ENCODE measurements around the gene PCDH9.

The PCDH9 gene

DNA sequence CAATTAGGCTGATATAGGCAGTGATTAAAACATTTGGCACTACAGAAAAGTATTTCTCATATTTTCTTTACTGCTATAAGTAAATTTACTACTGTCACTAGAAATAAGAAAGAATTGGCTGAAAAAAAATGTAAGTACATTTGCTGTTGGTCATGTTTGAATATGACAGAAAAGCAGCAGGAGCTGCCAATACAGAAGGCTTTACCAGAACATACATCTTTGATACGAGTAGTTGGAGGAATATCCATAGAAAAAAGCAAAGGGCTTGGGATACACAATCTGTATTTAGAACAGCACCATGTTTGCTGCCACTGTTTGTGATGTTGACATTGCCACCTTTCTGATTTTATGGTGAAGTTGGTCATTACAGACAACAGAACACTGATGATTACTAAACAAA is 21.6 kb downstream of the PCDH9 start:
- H3K4me2 ChIP-seq (ENCODE audit: low read length), result no peak overlapping the region
- no peaks in the 10 kb centered on the region for H3F3A ChIP-seq (ENCODE audit: insufficient read depth, low read length)
- no peaks in the 10 kb centered on the region for H3K27me3 ChIP-seq (ENCODE audit: insufficient read depth, low read length)
- no peak overlapping the region for H3K4me3 ChIP-seq (ENCODE audit: low read depth, low read length, poor library complexity, severe bottlenecking)
- no peak overlapping the region for H3K9ac ChIP-seq (ENCODE audit: low read length)
- no peaks in the 10 kb centered on the region for H3K36me3 ChIP-seq (ENCODE audit: insufficient read depth, low read length)
- no peak for TF ChIP-seq EZH2 (IDR thresholded peaks at IDR 0.05; ENCODE audit: borderline replicate concordance, low read length)
- no peaks in the 10 kb centered on the region for H3K79me2 ChIP-seq (ENCODE audit: insufficient read depth, low read length)
- no peak overlapping the region for H3K27ac ChIP-seq (ENCODE audit: low read depth, low read length, poor library complexity, severe bottlenecking)
- no peaks in the 10 kb centered on the region for H4K20me1 ChIP-seq (ENCODE audit: insufficient read depth, low read length)
- no peak overlapping the region for H2AFZ ChIP-seq (ENCODE audit: low read length)
- H3K9me2 ChIP-seq (ENCODE audit: low read depth, low read length), result no peaks in the 10 kb centered on the region
- H3K4me1 ChIP-seq (ENCODE audit: insufficient read depth, low read length, severe bottlenecking), result peaks cover 12% of the 10 kb centered on the region
- peaks cover 3% of the 10 kb centered on the region; the same call in 1 of the 2 replicates for H3K9me3 ChIP-seq (ENCODE audit: low read length)

DNA sequence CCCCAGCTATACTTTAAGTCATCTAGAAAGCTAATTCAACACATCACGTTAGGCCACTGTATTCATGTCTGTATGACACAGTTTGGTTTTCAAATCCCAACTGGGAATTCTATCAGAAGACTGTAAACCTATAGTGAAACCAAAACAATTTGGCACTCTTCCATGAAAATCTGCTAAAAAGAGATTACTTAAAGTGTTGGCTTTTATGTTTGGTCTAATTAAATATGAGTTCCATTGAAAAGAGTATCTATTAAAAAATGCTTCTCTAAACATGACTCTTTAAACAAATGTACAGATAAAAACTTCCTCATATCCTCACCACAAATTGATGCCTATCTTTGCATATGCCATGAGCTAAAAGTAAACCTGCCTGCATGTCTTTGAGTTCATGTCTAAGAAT is 25.4 kb downstream of the PCDH9 start:
- Histone ChIP-seq H3K79me2 (ENCODE audit: insufficient read depth, low read length) (no peaks in the 10 kb centered on the region), H2AFZ (ENCODE audit: low read length) (peak overlapping the region; percentile 24), H3F3A (ENCODE audit: insufficient read depth, low read length) (no peaks in the 10 kb centered on the region), H3K36me3 (ENCODE audit: insufficient read depth, low read length) (no peaks in the 10 kb centered on the region), H4K20me1 (ENCODE audit: insufficient read depth, low read length) (no peaks in the 10 kb centered on the region), H3K9me2 (ENCODE audit: low read depth, low read length) (no peaks in the 10 kb centered on the region), H3K9me3 (ENCODE audit: low read length) (no peaks in the 10 kb centered on the region), H3K4me2 (ENCODE audit: low read length) (no peak overlapping the region), H3K9ac (ENCODE audit: low read length) (no peak overlapping the region), H3K4me1 (ENCODE audit: insufficient read depth, low read length, severe bottlenecking) (peaks cover 27% of the 10 kb centered on the region), H3K27me3 (ENCODE audit: insufficient read depth, low read length) (no peaks in the 10 kb centered on the region), H3K27ac (ENCODE audit: low read depth, low read length, poor library complexity, severe bottlenecking) (no peak overlapping the region), H3K4me3 (ENCODE audit: low read depth, low read length, poor library complexity, severe bottlenecking) (no peak overlapping the region)
- TF ChIP-seq, protein P1, sequence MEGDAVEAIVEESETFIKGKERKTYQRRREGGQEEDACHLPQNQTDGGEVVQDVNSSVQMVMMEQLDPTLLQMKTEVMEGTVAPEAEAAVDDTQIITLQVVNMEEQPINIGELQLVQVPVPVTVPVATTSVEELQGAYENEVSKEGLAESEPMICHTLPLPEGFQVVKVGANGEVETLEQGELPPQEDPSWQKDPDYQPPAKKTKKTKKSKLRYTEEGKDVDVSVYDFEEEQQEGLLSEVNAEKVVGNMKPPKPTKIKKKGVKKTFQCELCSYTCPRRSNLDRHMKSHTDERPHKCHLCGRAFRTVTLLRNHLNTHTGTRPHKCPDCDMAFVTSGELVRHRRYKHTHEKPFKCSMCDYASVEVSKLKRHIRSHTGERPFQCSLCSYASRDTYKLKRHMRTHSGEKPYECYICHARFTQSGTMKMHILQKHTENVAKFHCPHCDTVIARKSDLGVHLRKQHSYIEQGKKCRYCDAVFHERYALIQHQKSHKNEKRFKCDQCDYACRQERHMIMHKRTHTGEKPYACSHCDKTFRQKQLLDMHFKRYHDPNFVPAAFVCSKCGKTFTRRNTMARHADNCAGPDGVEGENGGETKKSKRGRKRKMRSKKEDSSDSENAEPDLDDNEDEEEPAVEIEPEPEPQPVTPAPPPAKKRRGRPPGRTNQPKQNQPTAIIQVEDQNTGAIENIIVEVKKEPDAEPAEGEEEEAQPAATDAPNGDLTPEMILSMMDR (IDR thresholded peaks at IDR 0.05; ENCODE audit: low read length), result no peak
- TF ChIP-seq EZH2 (IDR thresholded peaks at IDR 0.05; ENCODE audit: borderline replicate concordance, low read length), result no peak

DNA sequence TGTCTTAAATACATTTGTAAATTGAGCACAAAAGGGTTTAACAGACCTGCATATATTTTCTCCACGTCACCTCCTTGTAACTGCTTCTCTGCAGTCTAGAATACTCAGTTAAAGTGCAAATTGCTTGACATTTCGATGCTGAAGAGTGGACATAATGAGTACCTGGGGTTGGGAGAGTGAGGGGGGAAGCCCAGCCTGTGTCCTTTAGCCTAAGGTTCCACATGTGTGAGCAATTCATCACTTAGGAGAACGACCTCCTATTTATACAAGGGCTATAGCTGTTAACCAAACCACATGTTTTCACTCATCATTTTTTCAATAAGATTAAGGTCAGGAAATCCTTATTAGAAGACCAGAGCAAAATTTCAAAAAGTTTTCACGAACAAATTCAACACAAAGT is 29.5 kb downstream of the PCDH9 start:
- Histone ChIP-seq H3K79me2 (ENCODE audit: insufficient read depth, low read length) (no peaks in the 10 kb centered on the region), H4K20me1 (ENCODE audit: insufficient read depth, low read length) (no peaks in the 10 kb centered on the region), H3K4me2 (ENCODE audit: low read length) (no peak overlapping the region), H3K9me3 (ENCODE audit: low read length) (no peaks in the 10 kb centered on the region), H2AFZ (ENCODE audit: low read length) (peak overlapping the region; percentile 70; the same call in 1 of the 2 replicates), H3K27me3 (ENCODE audit: insufficient read depth, low read length) (no peaks in the 10 kb centered on the region), H3K9ac (ENCODE audit: low read length) (no peak overlapping the region), H3K4me1 (ENCODE audit: insufficient read depth, low read length, severe bottlenecking) (peaks cover 29% of the 10 kb centered on the region), H3F3A (ENCODE audit: insufficient read depth, low read length) (no peaks in the 10 kb centered on the region), H3K9me2 (ENCODE audit: low read depth, low read length) (no peaks in the 10 kb centered on the region), H3K27ac (ENCODE audit: low read depth, low read length, poor library complexity, severe bottlenecking) (no peak overlapping the region), H3K36me3 (ENCODE audit: insufficient read depth, low read length) (no peaks in the 10 kb centered on the region), H3K4me3 (ENCODE audit: low read depth, low read length, poor library complexity, severe bottlenecking) (no peak overlapping the region)
- no peak for TF ChIP-seq EZH2 (IDR thresholded peaks at IDR 0.05; ENCODE audit: borderline replicate concordance, low read length)
- TF ChIP-seq, protein P1 (IDR thresholded peaks at IDR 0.05; ENCODE audit: low read length), result no peak

DNA sequence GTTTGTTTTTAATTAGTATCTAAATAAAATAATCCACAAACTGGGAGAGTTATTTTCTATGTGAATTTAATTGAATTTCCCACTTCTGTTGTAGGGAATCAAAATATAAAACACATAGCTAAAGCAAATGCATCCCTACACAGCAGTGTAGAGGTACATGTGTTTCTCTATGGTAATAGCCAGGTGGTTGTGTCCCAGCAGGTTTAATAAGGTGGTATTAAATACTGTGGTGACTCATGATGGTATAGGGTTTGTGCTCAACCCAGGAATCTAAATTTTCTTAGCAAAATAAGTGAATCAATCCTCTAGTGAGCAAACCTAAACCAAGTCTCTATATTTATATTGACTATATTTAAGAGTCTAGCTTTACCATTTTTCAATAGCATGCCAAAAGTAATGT is 30.0 kb downstream of the PCDH9 start:
- Histone ChIP-seq H3K9me3 (ENCODE audit: low read length) (no peaks in the 10 kb centered on the region), H4K20me1 (ENCODE audit: insufficient read depth, low read length) (no peaks in the 10 kb centered on the region), H3K9me2 (ENCODE audit: low read depth, low read length) (no peaks in the 10 kb centered on the region), H3K27me3 (ENCODE audit: insufficient read depth, low read length) (no peaks in the 10 kb centered on the region), H3K27ac (ENCODE audit: low read depth, low read length, poor library complexity, severe bottlenecking) (no peak overlapping the region), H3K9ac (ENCODE audit: low read length) (no peak overlapping the region), H3K79me2 (ENCODE audit: insufficient read depth, low read length) (no peaks in the 10 kb centered on the region), H3K36me3 (ENCODE audit: insufficient read depth, low read length) (no peaks in the 10 kb centered on the region; the same call in 1 of the 2 replicates), H3K4me1 (ENCODE audit: insufficient read depth, low read length, severe bottlenecking) (peaks cover 28% of the 10 kb centered on the region), H3F3A (ENCODE audit: insufficient read depth, low read length) (no peaks in the 10 kb centered on the region), H2AFZ (ENCODE audit: low read length) (peak overlapping the region; percentile 70; the same call in 1 of the 2 replicates), H3K4me3 (ENCODE audit: low read depth, low read length, poor library complexity, severe bottlenecking) (no peak overlapping the region), H3K4me2 (ENCODE audit: low read length) (no peak overlapping the region)
- TF ChIP-seq EZH2 (IDR thresholded peaks at IDR 0.05; ENCODE audit: borderline replicate concordance, low read length), result no peak
- TF ChIP-seq, protein P1 (IDR thresholded peaks at IDR 0.05; ENCODE audit: low read length), result no peak

Measured in OCI-LY1 (cell line).